Measurements from ENCODE around the gene CTCFL. TPM values are rescaled to one million over a fixed set of nuclear protein-coding genes. Genes with fewer than 3 reads are reported as not detected.

The CTCFL gene
- total and polyA plus RNA-seq, 2 donors (not counting 3 experiments of a cell fraction or from before 2014, with no cell fraction given): not detected

DNA sequence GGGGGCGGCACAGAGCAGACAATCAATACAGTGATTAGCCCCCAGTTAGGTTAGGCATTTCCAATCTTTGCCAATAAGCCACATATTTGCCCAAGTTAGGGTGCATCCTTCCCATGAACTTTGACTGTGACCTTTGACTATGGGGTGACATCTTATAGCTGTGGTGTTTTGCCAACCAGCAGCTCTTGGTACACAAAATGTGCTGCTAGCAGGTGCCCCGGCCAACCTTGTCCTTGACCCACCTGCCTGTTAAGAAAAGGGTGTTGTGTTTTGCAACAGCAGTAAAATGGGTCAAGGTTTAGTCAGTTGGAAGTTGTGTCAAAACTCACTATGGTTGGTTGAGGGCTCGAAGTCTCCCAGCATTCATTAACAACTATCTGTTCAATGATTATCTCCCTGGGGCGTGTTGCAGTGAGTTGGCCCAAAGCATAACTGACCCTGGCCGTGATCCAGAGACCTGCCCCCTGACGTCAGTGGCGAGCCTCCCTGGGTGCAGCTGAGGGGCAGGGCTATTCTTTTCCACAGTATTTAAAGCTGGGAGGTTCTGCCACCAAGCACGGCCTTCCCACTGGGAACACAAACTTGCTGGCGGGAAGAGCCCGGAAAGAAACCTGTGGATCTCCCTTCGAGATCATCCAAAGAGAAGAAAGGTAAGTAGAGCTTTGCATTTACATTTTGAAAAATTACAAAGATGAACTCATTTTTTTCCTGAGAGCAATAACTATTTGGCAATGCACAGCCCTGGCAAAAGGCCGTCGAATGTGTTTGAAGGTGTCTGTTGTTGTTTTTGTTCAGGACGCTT, 35.8 kb upstream of the CTCFL start, which contains the start of gene PCK1:
Gene PCK1 (plus strand): TSS at position 557 of the 802 bp plus-strand sequence. CDS start 302 bp downstream, outside the sequence.
- no peak within 1 kb of the TSS for H3K4me2 ChIP-seq (ENCODE audit: insufficient read depth, low read length)
- H3K9me1 ChIP-seq (replicated peaks; ENCODE audit: control insufficient read depth, extremely low read depth, insufficient read depth, low read length): no peaks in the 10 kb centered on the region
- ChIA-PET CTCF (no interaction called here), POLR2A (no interaction called here)
- dilution Hi-C loops (cut with MboI; ENCODE audit: extremely low pct_ligation_motif_present, low sequenced_read_pairs): no loop called here
- intact Hi-C loops (cut with micrococcal nuclease): no loop called here
- H3K36me3 ChIP-seq (ENCODE audit: control insufficient read depth in 2 of 2, extremely low read depth in 1 of 2, insufficient read depth in 2 of 2, low read length in 2 of 2): no peaks in the 10 kb centered on the region
- H3K4me3 ChIP-seq (replicated peaks in 1 of 3; ENCODE audit: insufficient read depth in 1 of 3, low read depth in 1 of 3, low read length in 3 of 3): no peak within 1 kb of the TSS
- no peaks in the 10 kb centered on the region for H4K20me1 ChIP-seq (replicated peaks; ENCODE audit: control insufficient read depth, extremely low read depth, insufficient read depth, low read length)
- H3K4me1 ChIP-seq (ENCODE audit: control insufficient read depth, extremely low read depth, insufficient read depth, low read length): no peaks in the 10 kb centered on the region
- H3K27me3 ChIP-seq (ENCODE audit: control insufficient read depth in 2 of 2, insufficient read depth in 2 of 2, low read length in 2 of 2): no peaks in the 10 kb centered on the region
- H3K79me2 ChIP-seq (ENCODE audit: control insufficient read depth, insufficient read depth, low read length): no peaks in the 10 kb centered on the region
- no TSS peak for BruUV-seq (replicated peaks)
- no peak within 1 kb of the TSS for H3K9ac ChIP-seq (replicated peaks; ENCODE audit: extremely low read depth, insufficient read depth, low read length)
- FAIRE-seq (no peak), DNase-seq (ENCODE audit: low read depth, low spot score) (no peak)
- H2AFZ ChIP-seq (ENCODE audit: low read depth, low read length): no peak within 1 kb of the TSS
- TF ChIP-seq EZH2 (IDR thresholded peaks at IDR 0.05; ENCODE audit: borderline replicate concordance, low read depth, low read length, severe bottlenecking): no peak
- TF ChIP-seq, protein P1, sequence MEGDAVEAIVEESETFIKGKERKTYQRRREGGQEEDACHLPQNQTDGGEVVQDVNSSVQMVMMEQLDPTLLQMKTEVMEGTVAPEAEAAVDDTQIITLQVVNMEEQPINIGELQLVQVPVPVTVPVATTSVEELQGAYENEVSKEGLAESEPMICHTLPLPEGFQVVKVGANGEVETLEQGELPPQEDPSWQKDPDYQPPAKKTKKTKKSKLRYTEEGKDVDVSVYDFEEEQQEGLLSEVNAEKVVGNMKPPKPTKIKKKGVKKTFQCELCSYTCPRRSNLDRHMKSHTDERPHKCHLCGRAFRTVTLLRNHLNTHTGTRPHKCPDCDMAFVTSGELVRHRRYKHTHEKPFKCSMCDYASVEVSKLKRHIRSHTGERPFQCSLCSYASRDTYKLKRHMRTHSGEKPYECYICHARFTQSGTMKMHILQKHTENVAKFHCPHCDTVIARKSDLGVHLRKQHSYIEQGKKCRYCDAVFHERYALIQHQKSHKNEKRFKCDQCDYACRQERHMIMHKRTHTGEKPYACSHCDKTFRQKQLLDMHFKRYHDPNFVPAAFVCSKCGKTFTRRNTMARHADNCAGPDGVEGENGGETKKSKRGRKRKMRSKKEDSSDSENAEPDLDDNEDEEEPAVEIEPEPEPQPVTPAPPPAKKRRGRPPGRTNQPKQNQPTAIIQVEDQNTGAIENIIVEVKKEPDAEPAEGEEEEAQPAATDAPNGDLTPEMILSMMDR (IDR thresholded peaks at IDR 0.05; ENCODE audit: extremely low read depth in 1 of 2, insufficient read depth in 1 of 2, low read depth in 1 of 2, low read length in 2 of 2): no peak
- no peak for TF ChIP-seq GATA2 (IDR thresholded peaks at IDR 0.05; ENCODE audit: insufficient read depth, insufficient read length, low read depth, low read length)
- TF ChIP-seq FOS (IDR thresholded peaks at IDR 0.05; ENCODE audit: borderline replicate concordance, insufficient read depth, low read length): no peak
- TF ChIP-seq MYC (IDR thresholded peaks at IDR 0.05; ENCODE audit: low read depth, low read length): no peak
- TF ChIP-seq POLR2AphosphoS5 (IDR thresholded peaks at IDR 0.05; ENCODE audit: insufficient read depth, low read depth, low read length): no peak
- no peak for TF ChIP-seq JUN (IDR thresholded peaks at IDR 0.05; ENCODE audit: borderline replicate concordance, insufficient read depth, insufficient read length, low read depth)
- H3K9me3 ChIP-seq (replicated peaks; ENCODE audit: control insufficient read depth, insufficient read depth, low read length): no peaks in the 10 kb centered on the region
- no peak within 1 kb of the TSS for H3K27ac ChIP-seq (ENCODE audit: insufficient read depth, low read depth, low read length)

Data from endothelial cell of umbilical vein (primary cell).